ENCODE results near the gene CCL4L2.
"Not testable (repeated sequence)": the region's sequence is repeated elsewhere in the genome, so short reads cannot be mapped to it uniquely, and the experiment has no call there.

CCL4L2 gene

GRCh38 chr17:36210439-36211211 lies at the start of gene CCL4L2:
Gene CCL4L2, plus strand, starts transcription at chr17:36211063.
- not testable (repeated sequence) for H4K20me1 ChIP-seq (ENCODE audit: insufficient read depth, low read length, poor library complexity, severe bottlenecking); H3K9me3 ChIP-seq (ENCODE audit: insufficient read depth, low read depth, low read length); H3K27me3 ChIP-seq (ENCODE audit: insufficient read depth, low read length, poor library complexity, severe bottlenecking); H3K9ac ChIP-seq (ENCODE audit: low read depth, low read length, poor library complexity, severe bottlenecking); H2AFZ ChIP-seq (ENCODE audit: low read length); H3K79me2 ChIP-seq (ENCODE audit: insufficient read depth, low read length); H3K4me2 ChIP-seq (ENCODE audit: low read depth, low read length, poor library complexity, severe bottlenecking); H3K4me1 ChIP-seq (ENCODE audit: insufficient read depth, low read length, poor library complexity, severe bottlenecking); H3F3A ChIP-seq (ENCODE audit: low read depth); H3K36me3 ChIP-seq (ENCODE audit: insufficient read depth, low read length); H3K4me3 ChIP-seq (ENCODE audit: low read length, poor library complexity, severe bottlenecking); H3K9me2 ChIP-seq (replicated peaks; ENCODE audit: low read depth, low read length)

GRCh38 chr17:36168836-36169235 lies 42.0 kb upstream of the CCL4L2 start:
- not testable (repeated sequence) for H4K20me1 ChIP-seq (ENCODE audit: insufficient read depth, low read length, poor library complexity, severe bottlenecking); H3K4me3 ChIP-seq (ENCODE audit: low read length, poor library complexity, severe bottlenecking); H3K9ac ChIP-seq (ENCODE audit: low read depth, low read length, poor library complexity, severe bottlenecking); H2AFZ ChIP-seq (ENCODE audit: low read length); H3F3A ChIP-seq (ENCODE audit: low read depth); H3K9me2 ChIP-seq (replicated peaks; ENCODE audit: low read depth, low read length); H3K4me2 ChIP-seq (ENCODE audit: low read depth, low read length, poor library complexity, severe bottlenecking); H3K9me3 ChIP-seq (ENCODE audit: insufficient read depth, low read depth, low read length); H3K4me1 ChIP-seq (ENCODE audit: insufficient read depth, low read length, poor library complexity, severe bottlenecking); H3K79me2 ChIP-seq (ENCODE audit: insufficient read depth, low read length); H3K27me3 ChIP-seq (ENCODE audit: insufficient read depth, low read length, poor library complexity, severe bottlenecking); H3K36me3 ChIP-seq (ENCODE audit: insufficient read depth, low read length)

GRCh38 chr17:36176536-36176935 lies 34.3 kb upstream of the CCL4L2 start, which contains the start of gene TBC1D3B:
Gene TBC1D3B, minus strand, starts transcription at chr17:36176636. Its CDS starts 1,586 bp downstream, at chr17:36175050.
- not testable (repeated sequence) for H3K9me2 ChIP-seq (replicated peaks; ENCODE audit: low read depth, low read length); H3K9ac ChIP-seq (ENCODE audit: low read depth, low read length, poor library complexity, severe bottlenecking); H3K4me1 ChIP-seq (ENCODE audit: insufficient read depth, low read length, poor library complexity, severe bottlenecking); H3K36me3 ChIP-seq (ENCODE audit: insufficient read depth, low read length); H3K4me2 ChIP-seq (ENCODE audit: low read depth, low read length, poor library complexity, severe bottlenecking); H2AFZ ChIP-seq (ENCODE audit: low read length); H3K9me3 ChIP-seq (ENCODE audit: insufficient read depth, low read depth, low read length); H4K20me1 ChIP-seq (ENCODE audit: insufficient read depth, low read length, poor library complexity, severe bottlenecking); H3K79me2 ChIP-seq (ENCODE audit: insufficient read depth, low read length); H3K4me3 ChIP-seq (ENCODE audit: low read length, poor library complexity, severe bottlenecking); H3K27me3 ChIP-seq (ENCODE audit: insufficient read depth, low read length, poor library complexity, severe bottlenecking); H3F3A ChIP-seq (ENCODE audit: low read depth)

- not testable (repeated sequence) for H3F3A ChIP-seq (ENCODE audit: low read depth); H3K36me3 ChIP-seq (ENCODE audit: insufficient read depth, low read length); H4K20me1 ChIP-seq (ENCODE audit: insufficient read depth, low read length, poor library complexity, severe bottlenecking); H3K9me3 ChIP-seq (ENCODE audit: insufficient read depth, low read depth, low read length); H3K4me3 ChIP-seq (ENCODE audit: low read length, poor library complexity, severe bottlenecking); H3K27me3 ChIP-seq (ENCODE audit: insufficient read depth, low read length, poor library complexity, severe bottlenecking); H3K9ac ChIP-seq (ENCODE audit: low read depth, low read length, poor library complexity, severe bottlenecking); H3K4me2 ChIP-seq (ENCODE audit: low read depth, low read length, poor library complexity, severe bottlenecking); H3K79me2 ChIP-seq (ENCODE audit: insufficient read depth, low read length); H3K4me1 ChIP-seq (ENCODE audit: insufficient read depth, low read length, poor library complexity, severe bottlenecking); H3K9me2 ChIP-seq (replicated peaks; ENCODE audit: low read depth, low read length); H2AFZ ChIP-seq (ENCODE audit: low read length)
Measured at GRCh38 chr17:36181446-36182175, 29.3 kb upstream of the CCL4L2 start.

GRCh38 chr17:36182176-36183000 lies 28.5 kb upstream of the CCL4L2 start:
- H3K79me2 ChIP-seq (ENCODE audit: insufficient read depth, low read length): no peaks in the 10 kb centered on the region
- no peaks in the 10 kb centered on the region for H3F3A ChIP-seq (ENCODE audit: low read depth)
- H2AFZ ChIP-seq (ENCODE audit: low read length): no peak overlapping the region
- H3K9me3 ChIP-seq (ENCODE audit: insufficient read depth, low read depth, low read length): no peaks in the 10 kb centered on the region
- no peaks in the 10 kb centered on the region for H3K36me3 ChIP-seq (ENCODE audit: insufficient read depth, low read length)
- H4K20me1 ChIP-seq (ENCODE audit: insufficient read depth, low read length, poor library complexity, severe bottlenecking): no peaks in the 10 kb centered on the region
- H3K4me2 ChIP-seq (ENCODE audit: low read depth, low read length, poor library complexity, severe bottlenecking): no peak overlapping the region
- no peaks in the 10 kb centered on the region for H3K4me1 ChIP-seq (ENCODE audit: insufficient read depth, low read length, poor library complexity, severe bottlenecking)
- H3K9ac ChIP-seq (ENCODE audit: low read depth, low read length, poor library complexity, severe bottlenecking): no peak overlapping the region
- TF ChIP-seq EZH2phosphoT487 (IDR thresholded peaks at IDR 0.05; ENCODE audit: borderline replicate concordance): no peak
- TF ChIP-seq, protein P1, sequence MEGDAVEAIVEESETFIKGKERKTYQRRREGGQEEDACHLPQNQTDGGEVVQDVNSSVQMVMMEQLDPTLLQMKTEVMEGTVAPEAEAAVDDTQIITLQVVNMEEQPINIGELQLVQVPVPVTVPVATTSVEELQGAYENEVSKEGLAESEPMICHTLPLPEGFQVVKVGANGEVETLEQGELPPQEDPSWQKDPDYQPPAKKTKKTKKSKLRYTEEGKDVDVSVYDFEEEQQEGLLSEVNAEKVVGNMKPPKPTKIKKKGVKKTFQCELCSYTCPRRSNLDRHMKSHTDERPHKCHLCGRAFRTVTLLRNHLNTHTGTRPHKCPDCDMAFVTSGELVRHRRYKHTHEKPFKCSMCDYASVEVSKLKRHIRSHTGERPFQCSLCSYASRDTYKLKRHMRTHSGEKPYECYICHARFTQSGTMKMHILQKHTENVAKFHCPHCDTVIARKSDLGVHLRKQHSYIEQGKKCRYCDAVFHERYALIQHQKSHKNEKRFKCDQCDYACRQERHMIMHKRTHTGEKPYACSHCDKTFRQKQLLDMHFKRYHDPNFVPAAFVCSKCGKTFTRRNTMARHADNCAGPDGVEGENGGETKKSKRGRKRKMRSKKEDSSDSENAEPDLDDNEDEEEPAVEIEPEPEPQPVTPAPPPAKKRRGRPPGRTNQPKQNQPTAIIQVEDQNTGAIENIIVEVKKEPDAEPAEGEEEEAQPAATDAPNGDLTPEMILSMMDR (conservative IDR thresholded peaks at IDR 0.05; ENCODE audit: low read length): no peak
- no peak overlapping the region for H3K4me3 ChIP-seq (ENCODE audit: low read length, poor library complexity, severe bottlenecking)
- H3K9me2 ChIP-seq (replicated peaks; ENCODE audit: low read depth, low read length): no peaks in the 10 kb centered on the region
- H3K27me3 ChIP-seq (ENCODE audit: insufficient read depth, low read length, poor library complexity, severe bottlenecking): no peaks in the 10 kb centered on the region
